Activated CD8-positive, alpha-beta T cell treated with anti-CD3 and anti-CD28 coated beads, Interleukin-2, amount 10 ng/mL, durations not matched to agents 7 days and 5 days (primary cell): Measurements from ENCODE around the gene SEMA4D. TPM values are rescaled to one million over a fixed set of nuclear protein-coding genes. Genes with fewer than 3 reads are reported as not detected.

Experiments
- ATAC-seq: fragments of 150-1000 bp; cut with Tn5 transposase; one replicate; pipeline ENCODE4 v1.10.0; 2021; ENCODE audit warnings: moderate library complexity
- CTCF ChIA-PET: fragments of 350-600 bp; sonication (Branson Sonifier 250); formaldehyde crosslinking; loops from one replicate; lab custom pipeline; 2021; ENCODE audit warnings: antibody characterized with exemption; lab: Charles Lee
- POLR2A ChIA-PET: fragments of 350-600 bp; sonication (Branson Sonifier 250); formaldehyde crosslinking; loops from one replicate; lab custom pipeline; 2021; ENCODE audit warnings: antibody characterized with exemption; lab: Charles Lee
- DNase-seq: peaks from one replicate; pipeline ENCODE4 v3.0.0-alpha.2; 2020
- H3K27ac Mint-ChIP-seq: one replicate; pipeline ENCODE4 v1.8.0; 2021; ENCODE audit warnings: mild to moderate bottlenecking, mixed read lengths
- H3K27me3 Mint-ChIP-seq: one replicate; pipeline ENCODE4 v1.8.0; 2021; ENCODE audit warnings: low read depth, mixed read lengths
- H3K36me3 Mint-ChIP-seq: one replicate; pipeline ENCODE4 v1.8.0; 2021; ENCODE audit warnings: low read depth, mixed read lengths
- H3K4me1 Mint-ChIP-seq: one replicate; pipeline ENCODE4 v1.8.0; 2021; ENCODE audit warnings: low read depth, mixed read lengths
- H3K4me3 Mint-ChIP-seq: one replicate; pipeline ENCODE4 v1.8.0; 2021; ENCODE audit warnings: mild to moderate bottlenecking, mixed read lengths
- H3K9me3 Mint-ChIP-seq: one replicate; pipeline ENCODE4 v1.8.0; 2022; ENCODE audit warnings: mixed read lengths; ENCODE audit not compliant: insufficient read depth
- total RNA-seq, 2 experiments: library from RNA; stranded (reverse); gene quantifications; one replicate each; pipeline ENCODE4 v1.2.3, GENCODE V29; 2021

The SEMA4D gene
- total RNA-seq, 2 experiments from 2014 or later = 314 to 321 TPM

DNA sequence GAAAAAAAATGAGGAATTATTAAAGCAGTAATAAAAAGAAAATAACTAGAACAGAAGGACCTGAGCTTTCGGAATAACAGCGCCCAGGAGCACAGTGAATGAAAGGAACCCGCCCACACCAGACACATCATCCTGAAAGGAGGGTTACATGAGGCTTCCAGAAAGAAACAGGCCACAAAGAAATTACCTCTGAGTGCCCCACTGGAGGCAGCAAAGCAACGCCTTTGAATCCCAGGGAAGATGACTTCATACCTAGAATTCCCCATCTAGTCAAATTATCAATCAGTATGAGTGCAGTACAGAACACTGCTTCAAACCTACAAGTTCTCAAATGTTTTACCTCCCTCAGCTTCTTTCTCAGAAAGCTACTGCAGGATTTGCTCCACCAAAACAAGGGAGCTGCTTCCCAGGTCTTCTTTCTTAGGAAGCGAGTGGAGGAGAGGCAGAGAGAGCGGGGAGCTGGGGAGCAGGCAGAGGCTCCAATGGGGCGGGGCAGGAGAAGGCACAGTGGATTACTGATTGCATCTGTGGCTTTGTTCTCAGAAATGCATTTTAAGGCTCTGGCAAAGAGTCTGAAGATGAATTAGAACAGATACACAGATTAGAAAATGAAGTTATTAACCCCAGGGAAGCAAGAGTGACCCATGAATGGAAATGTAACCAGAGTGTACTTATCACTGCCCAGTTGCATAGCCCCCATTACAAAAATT lies 87.1 kb downstream of the SEMA4D start:
- POLR2A ChIA-PET = interaction anchor here (0.8 to 1.1 kb wide), 3 partner anchors 11 to 68 kb away, joined by 3 to 4 read pairs (median 4); no protein-coding TSS in a partner anchor
- peaks cover 97% of the 10 kb centered on the region for H3K4me1 Mint-ChIP-seq

DNA sequence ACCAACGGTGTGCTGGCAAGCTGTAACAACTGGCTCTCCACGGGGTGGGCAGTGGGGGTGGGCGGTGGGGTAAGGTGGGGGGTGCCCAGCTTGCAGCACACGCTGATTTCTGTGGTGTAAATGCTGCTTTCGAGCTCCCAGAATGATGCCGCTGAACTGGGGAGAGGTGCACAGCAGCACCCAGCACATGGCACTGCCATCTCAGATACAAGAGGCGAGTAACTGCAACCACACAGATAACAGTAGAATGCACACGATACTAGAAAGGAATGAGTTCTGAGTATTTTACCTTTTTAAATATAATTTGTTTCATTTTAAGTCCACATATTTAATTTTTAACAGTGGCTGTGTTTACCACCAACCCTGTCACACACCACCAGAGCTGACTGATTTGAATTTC lies 87.9 kb downstream of the SEMA4D start:
- Mint-ChIP-seq H3K4me3 (peak overlapping the region; percentile 2), H3K27me3 (no peaks in the 10 kb centered on the region), H3K9me3 (no peaks in the 10 kb centered on the region), H3K4me1 (peaks cover 97% of the 10 kb centered on the region), H3K36me3 (peaks cover 92% of the 10 kb centered on the region), H3K27ac (peak overlapping the region; percentile 78)
- ChIA-PET POLR2A (interaction anchor here (0.6 to 1.1 kb wide), 3 partner anchors 11 to 13 kb away, joined by 3 to 4 read pairs (median 4); no protein-coding TSS in a partner anchor), CTCF (interaction anchor here (0.8 to 2.8 kb wide), 8 partner anchors 14 to 139 kb away, joined by 3 to 14 read pairs (median 6); no protein-coding TSS in a partner anchor)
- DNase-seq (no peak), ATAC-seq (no peak)

More for the DNA sequence above, 87.1 kb downstream of the SEMA4D start:
- H3K4me3 Mint-ChIP-seq = peak overlapping the region; percentile 2
- H3K27me3 Mint-ChIP-seq = no peaks in the 10 kb centered on the region
- CTCF ChIA-PET = interaction anchor here (0.8 to 2.8 kb wide), 8 partner anchors 14 to 138 kb away, joined by 3 to 14 read pairs (median 6); no protein-coding TSS in a partner anchor
- H3K27ac Mint-ChIP-seq = peak overlapping the region; percentile 78
- no peaks in the 10 kb centered on the region for H3K9me3 Mint-ChIP-seq
- DNase-seq = no peak
- H3K36me3 Mint-ChIP-seq = peaks cover 91% of the 10 kb centered on the region
- peak; percentile 23 for ATAC-seq

DNA sequence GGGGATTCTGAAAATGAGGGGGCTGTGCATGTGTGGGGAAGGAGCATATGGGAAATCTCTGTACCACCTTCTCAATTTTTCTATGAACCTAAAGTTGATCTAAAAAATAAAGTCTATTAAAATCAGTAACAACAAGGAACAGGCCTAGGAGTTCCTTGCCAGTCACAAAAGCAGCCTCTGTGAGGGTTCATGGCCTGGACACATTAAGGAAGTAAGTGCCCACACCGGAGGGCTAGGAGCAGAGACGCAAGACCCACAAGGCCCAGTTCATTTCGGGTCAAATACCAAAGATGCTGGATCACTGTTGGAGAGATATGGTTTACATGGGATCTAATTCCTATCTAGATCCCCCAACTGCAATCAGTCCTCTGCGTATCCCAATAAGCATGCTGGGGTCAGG lies 88.4 kb downstream of the SEMA4D start:
- H3K4me3 Mint-ChIP-seq = peak overlapping the region; percentile 70
- peak overlapping the region; percentile 89 for H3K27ac Mint-ChIP-seq
- H3K36me3 Mint-ChIP-seq = peaks cover 94% of the 10 kb centered on the region
- DNase-seq = no peak
- H3K9me3 Mint-ChIP-seq = no peaks in the 10 kb centered on the region
- no peak for ATAC-seq
- CTCF ChIA-PET = interaction anchor here (1.2 to 2.8 kb wide), 6 partner anchors 18 to 139 kb away, joined by 4 to 14 read pairs (median 6); no protein-coding TSS in a partner anchor
- H3K4me1 Mint-ChIP-seq = peaks cover 98% of the 10 kb centered on the region
- POLR2A ChIA-PET = interaction anchor here (0.6 to 1.3 kb wide), 4 partner anchors 12 to 81 kb away, joined by 3 to 6 read pairs (median 4); no protein-coding TSS in a partner anchor
- H3K27me3 Mint-ChIP-seq = no peaks in the 10 kb centered on the region

DNA sequence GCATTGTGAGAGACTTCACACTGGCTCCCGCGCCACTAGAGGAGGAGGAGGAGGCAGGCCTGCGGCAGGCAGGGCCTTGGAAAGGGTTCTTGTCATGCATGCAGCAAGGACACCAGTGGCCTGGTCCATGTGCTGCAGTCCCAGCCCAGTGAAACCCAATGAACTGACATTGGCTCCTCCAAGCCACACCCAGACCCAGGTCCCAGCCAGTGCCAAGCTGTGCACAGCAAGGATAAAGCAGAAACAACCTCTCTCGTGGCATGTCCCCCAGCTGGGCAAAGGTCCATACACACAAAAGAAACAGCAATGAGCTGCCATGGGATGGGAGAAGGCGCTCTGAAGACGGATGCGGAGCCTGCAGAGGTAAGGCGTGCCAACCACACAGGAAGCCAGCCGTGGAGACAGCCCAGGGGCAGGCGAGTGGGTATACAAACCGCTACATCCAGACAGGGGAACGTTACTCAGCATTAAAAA lies 89.2 kb downstream of the SEMA4D start:
- H3K4me3 Mint-ChIP-seq = peak overlapping the region; percentile 70
- POLR2A ChIA-PET = interaction anchor here (0.6 to 1.3 kb wide), 3 partner anchors 19 to 81 kb away, joined by 3 to 6 read pairs (median 3); no protein-coding TSS in a partner anchor
- DNase-seq (peak; percentile 87), ATAC-seq (peak; percentile 82)
- no peaks in the 10 kb centered on the region for H3K9me3 Mint-ChIP-seq
- H3K27ac Mint-ChIP-seq = peak overlapping the region; percentile 89
- H3K4me1 Mint-ChIP-seq = peaks cover 98% of the 10 kb centered on the region
- CTCF ChIA-PET = interaction anchor here (0.8 to 4.0 kb wide), 5 partner anchors 15 to 140 kb away, joined by 3 to 16 read pairs (median 6); no protein-coding TSS in a partner anchor
- peaks cover 94% of the 10 kb centered on the region for H3K36me3 Mint-ChIP-seq
- H3K27me3 Mint-ChIP-seq = no peaks in the 10 kb centered on the region

DNA sequence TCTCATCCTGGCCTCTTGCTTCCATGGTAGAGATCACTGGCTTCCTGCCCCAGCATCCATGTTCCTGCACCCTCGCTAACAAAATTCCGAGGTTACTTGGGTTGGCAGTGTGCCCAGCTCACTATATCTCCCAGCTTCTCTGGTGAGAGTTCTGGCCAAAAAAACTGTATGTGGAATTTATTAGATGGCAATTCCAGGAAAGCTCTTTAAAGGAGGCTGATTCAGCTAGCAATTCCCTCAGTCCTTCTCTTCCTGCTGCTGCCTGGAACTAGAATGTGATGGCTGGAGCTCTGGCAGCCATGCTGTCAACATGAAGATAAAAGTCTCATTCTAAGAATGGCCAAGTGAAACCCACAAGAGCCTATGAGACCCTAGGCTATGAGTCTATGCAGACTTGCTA lies 90.8 kb downstream of the SEMA4D start:
- H3K4me1 Mint-ChIP-seq = peaks cover 87% of the 10 kb centered on the region
- H3K4me3 Mint-ChIP-seq = peak overlapping the region; percentile 1
- peak overlapping the region; percentile 75 for H3K27ac Mint-ChIP-seq
- ATAC-seq = no peak
- peaks cover 89% of the 10 kb centered on the region for H3K36me3 Mint-ChIP-seq
- H3K9me3 Mint-ChIP-seq = no peaks in the 10 kb centered on the region
- no peaks in the 10 kb centered on the region for H3K27me3 Mint-ChIP-seq
- CTCF ChIA-PET = interaction anchor here (0.8 to 4.0 kb wide), 2 partner anchors 16 to 141 kb away, joined by 3 to 16 read pairs; no protein-coding TSS in a partner anchor
- POLR2A ChIA-PET = interaction anchor here (1.5 kb wide), 1 partner anchor 23 kb away, joined by 3 read pairs; no protein-coding TSS in a partner anchor
- no peak for DNase-seq

DNA sequence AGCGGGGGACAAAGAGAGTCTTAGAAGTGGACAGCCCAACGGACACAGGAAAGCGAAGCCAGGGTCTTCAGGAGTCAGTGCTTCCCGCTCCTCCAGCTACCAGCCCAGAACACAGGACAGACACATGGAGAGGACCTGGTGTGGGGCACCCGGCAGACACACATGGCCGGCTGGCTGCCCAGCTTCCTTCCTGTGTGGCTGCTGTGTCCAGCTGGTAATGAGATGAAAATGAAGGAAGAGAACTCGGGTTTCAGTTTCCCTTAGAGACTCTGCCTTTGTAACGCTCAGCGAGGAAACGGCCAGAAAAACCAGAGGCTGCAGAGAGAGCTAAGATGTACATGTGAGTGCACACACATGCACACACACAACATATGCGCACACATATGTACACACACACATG lies 92.1 kb downstream of the SEMA4D start:
- Mint-ChIP-seq H3K4me3 (peak overlapping the region; percentile 31), H3K27me3 (no peaks in the 10 kb centered on the region), H3K9me3 (no peaks in the 10 kb centered on the region), H3K27ac (peak overlapping the region; percentile 75), H3K4me1 (peaks cover 87% of the 10 kb centered on the region), H3K36me3 (peaks cover 89% of the 10 kb centered on the region)
- DNase-seq = no peak
- ChIA-PET POLR2A (interaction anchor here (0.5 to 1.3 kb wide), 3 partner anchors 18 to 117 kb away, joined by 3 to 4 read pairs (median 3); no protein-coding TSS in a partner anchor), CTCF (interaction anchor here (4.0 kb wide), 1 partner anchor 143 kb away, joined by 16 read pairs; no protein-coding TSS in a partner anchor)
- no peak for ATAC-seq

DNA sequence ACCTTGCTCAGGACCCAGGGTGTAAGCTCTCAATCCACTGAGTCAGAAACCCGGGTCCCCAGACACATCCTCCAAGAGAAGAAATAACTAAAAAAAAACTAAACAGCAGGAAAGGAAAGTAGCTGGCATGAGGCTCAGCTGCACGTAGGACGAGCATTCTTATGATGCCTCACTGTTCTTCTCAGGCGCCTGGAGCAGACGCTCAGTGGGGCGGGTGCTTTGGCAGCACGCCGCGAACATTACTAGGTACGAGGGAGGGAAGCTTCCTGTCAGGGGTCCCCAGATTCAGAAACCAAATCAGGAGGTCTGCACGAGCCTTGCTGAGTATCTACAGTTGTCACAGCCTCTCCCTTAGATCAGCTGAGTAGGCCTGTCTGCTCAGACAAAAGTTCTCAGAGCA lies 93.8 kb downstream of the SEMA4D start:
- ChIA-PET CTCF (no interaction called here), POLR2A (no interaction called here)
- peaks cover 79% of the 10 kb centered on the region for H3K4me1 Mint-ChIP-seq

DNA sequence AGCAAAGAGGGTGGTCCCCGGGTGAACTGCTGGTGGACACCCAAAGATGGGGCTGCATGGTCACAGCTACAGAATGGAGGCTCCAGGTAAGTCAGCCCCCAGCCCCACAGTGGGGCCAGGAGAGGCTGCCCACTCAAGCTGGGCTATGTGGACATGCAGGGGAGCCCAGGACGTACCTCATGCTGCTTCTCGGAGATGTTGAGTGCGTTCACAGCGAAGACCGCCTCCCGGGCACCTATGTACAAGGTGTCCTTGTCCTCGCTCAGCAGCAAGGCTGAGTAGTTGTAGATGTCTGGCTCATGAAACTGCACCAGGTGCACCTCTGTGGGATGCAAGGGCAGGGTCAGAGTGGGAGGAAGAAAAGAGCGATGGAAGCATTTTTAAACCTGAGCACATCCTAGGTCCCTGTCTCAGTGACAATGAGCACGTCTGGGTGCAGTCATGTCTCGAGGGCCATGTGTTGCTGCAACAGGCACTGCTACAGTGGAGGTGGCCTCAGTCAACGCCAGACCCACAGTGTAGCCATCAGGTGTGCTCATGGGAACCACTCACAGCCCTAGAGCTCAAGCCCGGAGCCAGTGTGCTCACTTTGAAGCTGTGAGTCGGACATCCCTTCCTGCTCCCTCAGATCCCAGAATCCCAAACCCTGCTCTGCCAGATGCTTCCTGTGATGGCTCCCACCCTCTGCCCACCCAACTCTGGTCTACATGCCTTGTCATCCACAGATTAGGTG lies 95.1 kb downstream of the SEMA4D start:
- Mint-ChIP-seq H3K9me3 (no peaks in the 10 kb centered on the region), H3K4me1 (peaks cover 67% of the 10 kb centered on the region), H3K4me3 (no peak overlapping the region), H3K27ac (peak overlapping the region; percentile 39), H3K27me3 (no peaks in the 10 kb centered on the region), H3K36me3 (peaks cover 86% of the 10 kb centered on the region)
- ATAC-seq (no peak), DNase-seq (no peak)
- ChIA-PET CTCF (interaction anchor here (1.4 kb wide), 1 partner anchor 12 kb away, joined by 4 read pairs; no protein-coding TSS in a partner anchor), POLR2A (no interaction called here)

More for the DNA sequence above, 93.8 kb downstream of the SEMA4D start:
- Mint-ChIP-seq H3K27ac (peak overlapping the region; percentile 75), H3K36me3 (peaks cover 89% of the 10 kb centered on the region), H3K4me3 (peak overlapping the region; percentile 8), H3K27me3 (no peaks in the 10 kb centered on the region), H3K9me3 (no peaks in the 10 kb centered on the region)
- ATAC-seq = no peak
- no peak for DNase-seq

DNA sequence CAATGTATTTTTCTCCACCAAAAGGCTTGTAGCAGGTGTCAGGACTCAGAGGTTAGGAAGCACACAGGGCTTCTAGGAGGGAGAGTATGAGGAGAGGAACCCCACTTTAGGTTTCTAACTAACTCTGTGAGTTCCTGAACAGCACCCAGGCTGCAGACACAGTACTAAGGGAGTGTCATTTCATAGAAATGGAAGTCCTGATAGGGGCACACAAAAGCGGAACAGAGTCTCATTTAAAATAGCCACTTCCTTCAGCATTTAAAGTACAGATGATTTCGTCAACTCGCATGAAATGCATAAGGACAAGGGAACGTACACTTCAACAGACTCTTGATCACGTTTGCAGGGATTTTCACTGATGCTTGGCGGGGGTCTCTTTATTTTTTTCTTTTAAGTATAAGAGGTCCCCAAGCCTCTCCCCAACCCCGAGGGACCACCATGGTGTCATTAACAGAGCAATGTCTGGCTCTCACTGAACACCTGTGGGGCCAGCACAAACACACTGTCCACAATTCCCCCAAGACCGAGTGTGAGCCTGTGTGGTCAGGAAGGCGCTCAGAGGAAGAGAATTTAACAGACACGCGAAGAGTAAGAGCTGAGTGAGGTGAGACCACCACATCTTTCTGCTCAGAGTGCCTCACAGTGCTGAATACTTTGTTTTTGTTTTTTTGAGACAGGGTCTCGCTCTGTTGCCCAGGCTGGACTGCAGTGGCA lies 97.4 kb downstream of the SEMA4D start:
- ATAC-seq (peak; percentile 20), DNase-seq (no peak)
- no peaks in the 10 kb centered on the region for H3K27me3 Mint-ChIP-seq
- no peak overlapping the region for H3K4me3 Mint-ChIP-seq
- peaks cover 85% of the 10 kb centered on the region for H3K36me3 Mint-ChIP-seq
- H3K27ac Mint-ChIP-seq = peak overlapping the region; percentile 47
- H3K9me3 Mint-ChIP-seq = no peaks in the 10 kb centered on the region
- peaks cover 47% of the 10 kb centered on the region for H3K4me1 Mint-ChIP-seq
- ChIA-PET CTCF (interaction anchor here (1.0 kb wide), 1 partner anchor 176 kb away, joined by 3 read pairs; no protein-coding TSS in a partner anchor), POLR2A (no interaction called here)

DNA sequence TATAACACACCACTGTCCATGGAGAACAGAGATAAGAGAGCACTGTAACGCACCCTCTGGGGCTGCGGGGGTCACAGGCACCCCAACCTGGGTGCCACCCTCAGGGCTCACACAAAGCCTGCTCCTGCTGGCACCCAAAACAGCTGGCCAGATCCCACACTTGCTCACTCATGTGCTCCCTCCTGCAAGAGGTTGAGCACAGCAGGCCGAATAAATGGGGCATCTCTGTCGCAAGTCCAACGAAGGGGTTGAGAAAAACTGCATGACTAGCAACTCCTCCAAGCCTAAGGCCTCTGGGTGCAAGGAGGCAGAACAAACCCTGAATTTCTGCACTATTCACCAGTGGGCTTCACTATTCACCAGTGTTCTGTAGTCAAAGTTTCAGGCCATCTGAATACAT lies 99.3 kb downstream of the SEMA4D start:
- DNase-seq (no peak), ATAC-seq (no peak)
- Mint-ChIP-seq H3K27me3 (no peaks in the 10 kb centered on the region), H3K4me3 (no peak overlapping the region), H3K4me1 (peaks cover 35% of the 10 kb centered on the region), H3K9me3 (no peaks in the 10 kb centered on the region), H3K36me3 (peaks cover 83% of the 10 kb centered on the region), H3K27ac (no peak overlapping the region)
- POLR2A ChIA-PET = interaction anchor here (0.9 kb wide), 1 partner anchor 11 kb away, joined by 3 read pairs; no protein-coding TSS in a partner anchor
- CTCF ChIA-PET = interaction anchor here (1.3 to 1.6 kb wide), 2 partner anchors 20 to 150 kb away, joined by 3 to 7 read pairs; no protein-coding TSS in a partner anchor
